Measurements from ENCODE around the gene ZNF222.

The ZNF222 gene

GRCh38 chr19:44072543-44073401 is 47.6 kb downstream of the ZNF222 start:
- H3K27ac ChIP-seq, result peak overlapping the region; percentile 50 to 70
- peaks cover 0 to 8% (median 5%) of the 10 kb centered on the region in 3 donors for H3K9me3 ChIP-seq
- TF ChIP-seq, protein P1, sequence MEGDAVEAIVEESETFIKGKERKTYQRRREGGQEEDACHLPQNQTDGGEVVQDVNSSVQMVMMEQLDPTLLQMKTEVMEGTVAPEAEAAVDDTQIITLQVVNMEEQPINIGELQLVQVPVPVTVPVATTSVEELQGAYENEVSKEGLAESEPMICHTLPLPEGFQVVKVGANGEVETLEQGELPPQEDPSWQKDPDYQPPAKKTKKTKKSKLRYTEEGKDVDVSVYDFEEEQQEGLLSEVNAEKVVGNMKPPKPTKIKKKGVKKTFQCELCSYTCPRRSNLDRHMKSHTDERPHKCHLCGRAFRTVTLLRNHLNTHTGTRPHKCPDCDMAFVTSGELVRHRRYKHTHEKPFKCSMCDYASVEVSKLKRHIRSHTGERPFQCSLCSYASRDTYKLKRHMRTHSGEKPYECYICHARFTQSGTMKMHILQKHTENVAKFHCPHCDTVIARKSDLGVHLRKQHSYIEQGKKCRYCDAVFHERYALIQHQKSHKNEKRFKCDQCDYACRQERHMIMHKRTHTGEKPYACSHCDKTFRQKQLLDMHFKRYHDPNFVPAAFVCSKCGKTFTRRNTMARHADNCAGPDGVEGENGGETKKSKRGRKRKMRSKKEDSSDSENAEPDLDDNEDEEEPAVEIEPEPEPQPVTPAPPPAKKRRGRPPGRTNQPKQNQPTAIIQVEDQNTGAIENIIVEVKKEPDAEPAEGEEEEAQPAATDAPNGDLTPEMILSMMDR (IDR thresholded peaks at IDR 0.05), result no peak
- peaks cover 0 to 13% (median 8%) of the 10 kb centered on the region in 4 donors for H3K4me1 ChIP-seq
- DNase-seq, result no peak
- no peaks in the 10 kb centered on the region for H3K27me3 ChIP-seq
- intact Hi-C loops (cut with DNase I; ENCODE audit: low total_unique reads), result no loop called here
- peak overlapping the region; percentile 55 to 71 for H3K4me3 ChIP-seq
- peaks cover 12 to 18% (median 16%) of the 10 kb centered on the region in 3 donors for H3K36me3 ChIP-seq

- DNase-seq, result no peak
- Histone ChIP-seq H3K4me1 (peaks cover 0 to 11% (median 8%) of the 10 kb centered on the region in 4 donors), H3K27me3 (no peaks in the 10 kb centered on the region), H3K36me3 (peaks cover 24 to 47% (median 45%) of the 10 kb centered on the region in 3 donors), H3K27ac (no peak overlapping the region), H3K9me3 (no peaks in the 10 kb centered on the region), H3K4me3 (no peak overlapping the region)
- intact Hi-C loops (cut with DNase I; ENCODE audit: low total_unique reads), result no loop called here
- TF ChIP-seq, protein P1 (IDR thresholded peaks at IDR 0.05), result no peak
Observed at GRCh38 chr19:44076325-44076724, 51.1 kb downstream of the ZNF222 start.
